WTC11 (cell line): ENCODE data around the gene SLC44A3. TPM values are rescaled to one million over a fixed set of nuclear protein-coding genes. Genes with fewer than 3 reads are reported as not detected.

Experiments used
- ATAC-seq: fragments of 200-7000 bp; cut with Tn5 transposase; 2 replicates; pipeline ENCODE4 v1.10.0; 2021; ENCODE audit warnings: mild to moderate bottlenecking, moderate library complexity
- CTCF ChIA-PET: fragments of 300-600 bp; sonication (Branson Sonifier 250); formaldehyde crosslinking; loops from one replicate; lab custom pipeline; 2021; ENCODE audit warnings: antibody characterized with exemption; lab: Charles Lee
- POLR2A ChIA-PET: fragments of 350-600 bp; sonication (Branson Sonifier 250); formaldehyde crosslinking; loops from one replicate; lab custom pipeline; 2021; ENCODE audit warnings: antibody characterized with exemption; lab: Charles Lee
- DNase-seq: peaks from one replicate; pipeline ENCODE4 v3.0.0; 2021; ENCODE audit warnings: low spot score
- H3K27ac Mint-ChIP-seq: 2 replicates; pipeline ENCODE4 v1.8.0; 2021; ENCODE audit warnings: mixed read lengths
- H3K27me3 Mint-ChIP-seq: 2 replicates; pipeline ENCODE4 v1.8.0; 2021; ENCODE audit warnings: low read depth, mild to moderate bottlenecking, moderate library complexity, mixed read lengths
- H3K36me3 Mint-ChIP-seq: 2 replicates; pipeline ENCODE4 v1.8.0; 2021; ENCODE audit warnings: mixed read lengths
- H3K4me1 Mint-ChIP-seq: 2 replicates; pipeline ENCODE4 v1.8.0; 2022; ENCODE audit warnings: mixed read lengths
- H3K4me3 Mint-ChIP-seq: 2 replicates; pipeline ENCODE4 v1.8.0; 2021; ENCODE audit warnings: mild to moderate bottlenecking, moderate library complexity, mixed read lengths
- H3K9me3 Mint-ChIP-seq: 2 replicates; pipeline ENCODE4 v1.8.0; 2021; ENCODE audit warnings: mixed read lengths
- ATF3 ChIP-seq: sonication (generic); formaldehyde crosslinking; conservative IDR thresholded peaks from 2 replicates; pipeline ENCODE4 v1.8.1; 2022; ENCODE audit warnings: mild to moderate bottlenecking, missing genetic modification reagents
- CBFB ChIP-seq: sonication (generic); formaldehyde crosslinking; IDR thresholded peaks from 2 replicates; pipeline ENCODE4 v1.8.1; 2022; ENCODE audit warnings: mild to moderate bottlenecking, low read depth, missing genetic modification reagents
- EMX1 ChIP-seq: fragments of 250-450 bp; sonication (Bioruptor Pico); IDR thresholded peaks from 2 replicates; pipeline ENCODE4 v1.8.0; 2021; ENCODE audit warnings: mild to moderate bottlenecking
- FOXP1 ChIP-seq: sonication (generic); formaldehyde crosslinking; IDR thresholded peaks from 2 replicates; pipeline ENCODE4 v1.8.0; 2022; ENCODE audit warnings: missing genetic modification reagents, mild to moderate bottlenecking, moderate library complexity, borderline replicate concordance
- IRF1 ChIP-seq: sonication (generic); formaldehyde crosslinking; IDR thresholded peaks from 2 replicates; pipeline ENCODE4 v1.8.0; 2023; ENCODE audit warnings: missing genetic modification reagents
- IRF2 ChIP-seq: sonication (generic); formaldehyde crosslinking; IDR thresholded peaks from 2 replicates; pipeline ENCODE4 v1.8.0; 2022; ENCODE audit warnings: low read depth, missing genetic modification reagents, borderline replicate concordance
- KAT7 ChIP-seq: sonication (generic); formaldehyde crosslinking; IDR thresholded peaks from 2 replicates; pipeline ENCODE4 v1.8.1; 2023; ENCODE audit warnings: missing genetic modification reagents, mild to moderate bottlenecking, borderline replicate concordance
- NR3C1 ChIP-seq: sonication (generic); formaldehyde crosslinking; conservative IDR thresholded peaks from 2 replicates; pipeline ENCODE4 v1.8.1; 2023; ENCODE audit warnings: low read depth, mild to moderate bottlenecking, missing genetic modification reagents
- OVOL2 ChIP-seq: fragments of 250-450 bp; sonication (Bioruptor Pico); IDR thresholded peaks from 2 replicates; pipeline ENCODE4 v1.9.0; 2021; ENCODE audit warnings: mild to moderate bottlenecking, borderline replicate concordance
- PRDM15 ChIP-seq: sonication (generic); formaldehyde crosslinking; IDR thresholded peaks from 2 replicates; pipeline ENCODE4 v1.8.0; 2022; ENCODE audit warnings: missing genetic modification reagents
- SMAD4 ChIP-seq: sonication (generic); formaldehyde crosslinking; IDR thresholded peaks from 2 replicates; pipeline ENCODE4 v1.8.0; 2022; ENCODE audit warnings: mild to moderate bottlenecking, missing genetic modification reagents
- STAT6 ChIP-seq: sonication (generic); formaldehyde crosslinking; conservative IDR thresholded peaks from 2 replicates; pipeline ENCODE4 v1.8.1; 2023; ENCODE audit warnings: mild to moderate bottlenecking, low read depth, missing genetic modification reagents, moderate library complexity
- TEAD4 ChIP-seq: sonication (generic); formaldehyde crosslinking; IDR thresholded peaks from 2 replicates; pipeline ENCODE4 v1.8.0; 2022; ENCODE audit warnings: mild to moderate bottlenecking, missing genetic modification reagents
- ZBTB43 ChIP-seq: sonication (generic); formaldehyde crosslinking; IDR thresholded peaks from 2 replicates; pipeline ENCODE4 v1.8.1; 2023; ENCODE audit warnings: mild to moderate bottlenecking, missing genetic modification reagents
- ZNF121 ChIP-seq: sonication (generic); formaldehyde crosslinking; IDR thresholded peaks from 2 replicates; pipeline ENCODE4 v1.8.0; 2023; ENCODE audit warnings: missing genetic modification reagents
- ZNF219 ChIP-seq: sonication (generic); formaldehyde crosslinking; IDR thresholded peaks from 2 replicates; pipeline ENCODE4 v1.8.0; 2023; ENCODE audit warnings: missing genetic modification reagents, mild to moderate bottlenecking, borderline replicate concordance
- total RNA-seq: library from RNA; stranded (reverse); gene quantifications from 3 replicates; pipeline ENCODE4 v1.2.3, GENCODE V29; 2021
- TF ChIP-seq, protein P1 (sequence below): sonication (generic); formaldehyde crosslinking; IDR thresholded peaks from 2 replicates; pipeline ENCODE4 v1.8.1; 2023; ENCODE audit warnings: mild to moderate bottlenecking, moderate library complexity, missing genetic modification reagents
- TF ChIP-seq, protein P2 (sequence below): fragments of 250-450 bp; sonication (Bioruptor Pico); conservative IDR thresholded peaks from 2 replicates; pipeline ENCODE4 v1.9.0; 2021; ENCODE audit warnings: mild to moderate bottlenecking

Gene SLC44A3
- total RNA-seq, 1 experiment from 2014 or later = 4.7 TPM

DNA sequence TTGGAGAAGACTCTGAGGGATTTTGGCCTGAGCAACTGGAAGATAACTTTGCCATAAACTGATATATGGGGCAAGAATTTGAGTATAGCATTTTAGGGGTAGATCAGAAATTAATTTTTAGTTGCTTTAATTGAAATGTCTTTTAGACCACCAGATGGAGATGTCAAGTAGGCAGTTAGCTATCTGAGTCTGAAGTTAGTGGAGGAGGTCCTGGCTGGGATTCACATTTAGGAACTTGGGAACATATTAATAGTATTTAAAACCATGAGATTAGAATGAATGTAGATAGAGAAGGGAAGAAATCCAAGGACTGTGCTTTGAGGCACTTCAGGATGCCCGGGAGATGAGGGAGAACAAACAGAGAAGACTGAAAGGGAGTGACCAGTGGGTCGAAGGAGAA, 32.6 kb downstream of the SLC44A3 start:
- TF ChIP-seq ZBTB43 (CRISPR knock-in tag) (no peak), EMX1 (no peak), ATF3 (CRISPR knock-in tag) (no peak), IRF1 (CRISPR knock-in tag) (no peak), TEAD4 (CRISPR knock-in tag) (no peak), CBFB (CRISPR knock-in tag) (no peak), FOXP1 (CRISPR knock-in tag) (no peak), OVOL2 (CRISPR knock-in tag) (no peak), KAT7 (CRISPR knock-in tag) (no peak), ZNF121 (no peak), PRDM15 (CRISPR knock-in tag) (no peak), ZNF219 (CRISPR knock-in tag) (no peak), SMAD4 (CRISPR knock-in tag) (no peak), NR3C1 (CRISPR knock-in tag) (no peak), STAT6 (CRISPR knock-in tag) (no peak), IRF2 (CRISPR knock-in tag) (no peak)
- TF ChIP-seq, protein P1, sequence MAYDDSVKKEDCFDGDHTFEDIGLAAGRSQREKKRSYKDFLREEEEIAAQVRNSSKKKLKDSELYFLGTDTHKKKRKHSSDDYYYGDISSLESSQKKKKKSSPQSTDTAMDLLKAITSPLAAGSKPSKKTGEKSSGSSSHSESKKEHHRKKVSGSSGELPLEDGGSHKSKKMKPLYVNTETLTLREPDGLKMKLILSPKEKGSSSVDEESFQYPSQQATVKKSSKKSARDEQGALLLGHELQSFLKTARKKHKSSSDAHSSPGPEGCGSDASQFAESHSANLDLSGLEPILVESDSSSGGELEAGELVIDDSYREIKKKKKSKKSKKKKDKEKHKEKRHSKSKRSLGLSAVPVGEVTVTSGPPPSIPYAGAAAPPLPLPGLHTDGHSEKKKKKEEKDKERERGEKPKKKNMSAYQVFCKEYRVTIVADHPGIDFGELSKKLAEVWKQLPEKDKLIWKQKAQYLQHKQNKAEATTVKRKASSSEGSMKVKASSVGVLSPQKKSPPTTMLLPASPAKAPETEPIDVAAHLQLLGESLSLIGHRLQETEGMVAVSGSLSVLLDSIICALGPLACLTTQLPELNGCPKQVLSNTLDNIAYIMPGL (CRISPR knock-in tag) = no peak
- TF ChIP-seq, protein P2, sequence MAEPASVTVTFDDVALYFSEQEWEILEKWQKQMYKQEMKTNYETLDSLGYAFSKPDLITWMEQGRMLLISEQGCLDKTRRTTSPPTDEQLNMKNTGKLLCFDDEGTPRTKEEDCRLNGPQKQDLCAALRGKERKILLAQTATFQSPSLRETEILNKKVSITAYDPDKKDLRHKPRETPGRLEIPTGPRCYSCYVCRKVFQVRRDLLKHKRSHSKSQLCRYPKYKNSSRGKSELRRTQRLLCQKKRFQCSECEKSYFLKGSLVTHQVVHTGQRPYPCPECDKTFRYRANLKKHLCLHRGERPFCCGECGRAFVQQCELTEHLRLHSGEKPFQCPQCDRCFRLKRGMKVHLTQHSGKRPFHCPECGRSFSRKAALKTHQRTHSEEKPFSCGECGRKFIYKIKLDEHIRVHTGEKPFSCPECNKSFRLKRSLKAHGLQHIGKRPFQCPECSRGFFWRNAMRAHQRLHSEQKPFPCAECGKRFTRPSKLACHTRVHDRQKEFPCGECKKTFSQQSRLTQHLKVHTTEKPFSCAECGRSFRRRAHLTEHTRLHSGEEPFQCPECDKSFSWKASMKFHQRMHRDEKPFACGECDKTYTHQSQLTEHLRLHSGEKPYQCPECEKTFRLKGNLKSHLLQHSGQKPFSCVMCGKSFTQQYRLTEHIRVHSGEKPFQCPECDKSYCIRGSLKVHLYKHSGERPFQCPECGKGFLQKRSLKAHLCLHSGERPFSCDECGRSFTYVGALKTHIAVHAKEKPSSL (CRISPR knock-in tag) = no peak
- CTCF ChIA-PET = interaction anchor here (2.5 to 5.2 kb wide), 2 partner anchors 191 to 382 kb away, joined by 26 to 140 read pairs; partner anchors contain the start of gene RWDD3
- Mint-ChIP-seq H3K36me3 (no peaks in the 10 kb centered on the region), H3K9me3 (no peaks in the 10 kb centered on the region), H3K27me3 (no peaks in the 10 kb centered on the region), H3K4me1 (no peaks in the 10 kb centered on the region), H3K27ac (no peak overlapping the region), H3K4me3 (no peak overlapping the region)
- POLR2A ChIA-PET = no interaction called here
- no peak for ATAC-seq
- DNase-seq = no peak
